Stomach (tissue), 4 donors: Measurements from ENCODE around the gene IGSF9B.

ENCODE experiments used
- EP300 ChIP-seq: sonication (generic); formaldehyde crosslinking; IDR thresholded peaks from one replicate; pipeline ENCODE4 v1.6.1; 2017; ENCODE audit warnings: antibody characterized with exemption
- TF ChIP-seq, protein P1 (sequence below), 7 experiments: fragments of 450-650 bp in 4 of 7; fragments of 200-600 bp in 3 of 7; sonication (generic) in 3 of 7; IDR thresholded peaks; one replicate each; pipeline ENCODE4 v1.5.1; 2016 to 2019; ENCODE audit warnings: antibody characterized with exemption in 7 of 7, control low read depth in 2 of 7, mild to moderate bottlenecking in 1 of 7

DNA sequence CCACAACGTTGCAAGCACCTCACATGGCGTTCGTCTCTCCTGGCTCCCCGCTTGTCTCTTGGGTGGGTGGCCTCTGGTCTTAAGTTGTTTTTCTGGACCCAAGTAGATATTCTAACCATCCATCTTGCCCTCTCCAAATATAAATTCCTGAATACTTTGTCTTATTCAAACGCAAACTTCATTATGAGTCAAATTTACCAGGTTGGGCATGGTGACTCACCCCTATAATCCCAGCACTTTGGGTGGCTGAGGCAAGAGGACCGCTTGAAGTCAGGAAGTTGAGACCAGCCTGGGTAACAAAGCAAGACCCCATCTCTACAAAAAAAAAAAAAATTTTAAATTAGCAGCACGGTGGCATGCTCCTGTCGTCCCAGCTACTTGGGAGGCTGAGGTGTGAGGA lies 5.1 kb upstream of the IGSF9B start:
- TF ChIP-seq EP300: no peak
- TF ChIP-seq, protein P1, sequence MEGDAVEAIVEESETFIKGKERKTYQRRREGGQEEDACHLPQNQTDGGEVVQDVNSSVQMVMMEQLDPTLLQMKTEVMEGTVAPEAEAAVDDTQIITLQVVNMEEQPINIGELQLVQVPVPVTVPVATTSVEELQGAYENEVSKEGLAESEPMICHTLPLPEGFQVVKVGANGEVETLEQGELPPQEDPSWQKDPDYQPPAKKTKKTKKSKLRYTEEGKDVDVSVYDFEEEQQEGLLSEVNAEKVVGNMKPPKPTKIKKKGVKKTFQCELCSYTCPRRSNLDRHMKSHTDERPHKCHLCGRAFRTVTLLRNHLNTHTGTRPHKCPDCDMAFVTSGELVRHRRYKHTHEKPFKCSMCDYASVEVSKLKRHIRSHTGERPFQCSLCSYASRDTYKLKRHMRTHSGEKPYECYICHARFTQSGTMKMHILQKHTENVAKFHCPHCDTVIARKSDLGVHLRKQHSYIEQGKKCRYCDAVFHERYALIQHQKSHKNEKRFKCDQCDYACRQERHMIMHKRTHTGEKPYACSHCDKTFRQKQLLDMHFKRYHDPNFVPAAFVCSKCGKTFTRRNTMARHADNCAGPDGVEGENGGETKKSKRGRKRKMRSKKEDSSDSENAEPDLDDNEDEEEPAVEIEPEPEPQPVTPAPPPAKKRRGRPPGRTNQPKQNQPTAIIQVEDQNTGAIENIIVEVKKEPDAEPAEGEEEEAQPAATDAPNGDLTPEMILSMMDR (IDR thresholded peaks at IDR 0.05): no peak
